Measurements from ENCODE around the gene ATG4B. TPM values are rescaled to one million over a fixed set of nuclear protein-coding genes. Genes with fewer than 3 reads are reported as not detected.

ATG4B gene
- total RNA-seq, 1 donor: 93.2 TPM

DNA sequence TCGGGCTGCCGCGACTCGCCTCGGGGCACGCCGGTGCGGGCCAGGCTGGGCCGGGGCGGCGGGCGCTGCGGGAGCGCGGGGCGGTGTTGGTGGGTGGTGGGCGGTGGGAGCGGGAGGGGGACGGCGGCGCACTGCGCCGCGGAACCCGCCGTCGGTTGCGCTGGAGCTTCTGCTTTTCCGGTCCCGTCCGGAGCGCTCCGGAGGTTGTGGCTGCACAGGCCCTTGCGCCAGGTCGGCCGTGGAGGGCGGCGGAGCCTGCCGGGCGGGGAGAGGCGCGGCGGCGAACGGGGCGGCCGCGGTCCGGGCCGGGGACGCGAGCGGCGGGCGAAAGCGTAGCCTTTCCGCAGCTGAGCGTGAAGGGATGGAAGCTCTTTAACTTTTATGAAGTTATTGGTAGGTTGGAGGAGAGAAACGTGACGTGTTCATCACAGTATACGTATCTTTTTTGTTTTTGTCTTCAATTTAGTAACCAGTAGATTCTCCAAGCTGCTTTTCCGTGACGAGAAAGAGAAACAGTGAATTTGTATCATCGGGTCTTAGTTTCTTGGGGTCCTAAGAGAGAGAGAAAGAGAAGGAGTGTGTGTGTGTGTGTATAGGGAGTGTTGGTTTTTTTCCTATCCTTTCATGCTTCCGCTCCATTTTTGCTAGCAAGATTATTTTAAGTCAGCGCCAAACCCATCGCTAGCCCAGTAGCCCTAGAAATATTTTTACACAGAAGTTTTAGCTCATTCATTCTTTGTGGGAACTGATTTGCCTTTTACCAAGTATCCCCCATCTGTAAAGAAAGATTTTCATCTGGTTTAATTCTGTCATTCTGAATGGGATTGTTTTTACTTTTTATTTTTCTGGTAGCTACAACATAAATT lies 535 bp downstream of the ATG4B start:
- peak in 2 of 3 donors; percentile 44 to 71 for DNase-seq (ENCODE audit: low read depth in 2 of 3, low spot score in 2 of 3)

DNA sequence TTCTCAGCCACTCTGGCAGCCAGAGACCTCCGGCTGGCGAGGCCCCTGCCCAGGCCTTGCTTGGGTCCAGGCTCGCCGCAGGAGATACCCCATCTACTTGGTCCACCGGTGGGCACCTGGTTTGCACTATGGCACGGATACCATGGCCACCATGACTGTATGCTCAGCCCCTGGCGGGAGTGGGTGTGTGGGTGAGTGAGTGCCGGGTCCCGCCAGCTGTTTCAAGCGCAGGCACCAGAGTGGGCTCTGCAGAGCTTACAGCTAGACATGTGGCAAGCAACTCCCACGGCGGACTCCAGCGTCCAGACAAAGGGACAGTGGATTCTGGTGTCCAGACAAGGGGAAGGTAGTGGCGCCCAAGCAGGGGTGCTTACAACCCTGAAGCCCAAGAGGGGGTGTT lies 1.4 kb downstream of the ATG4B start:
- no peak for DNase-seq (ENCODE audit: low read depth in 2 of 3, low spot score in 2 of 3)

DNA sequence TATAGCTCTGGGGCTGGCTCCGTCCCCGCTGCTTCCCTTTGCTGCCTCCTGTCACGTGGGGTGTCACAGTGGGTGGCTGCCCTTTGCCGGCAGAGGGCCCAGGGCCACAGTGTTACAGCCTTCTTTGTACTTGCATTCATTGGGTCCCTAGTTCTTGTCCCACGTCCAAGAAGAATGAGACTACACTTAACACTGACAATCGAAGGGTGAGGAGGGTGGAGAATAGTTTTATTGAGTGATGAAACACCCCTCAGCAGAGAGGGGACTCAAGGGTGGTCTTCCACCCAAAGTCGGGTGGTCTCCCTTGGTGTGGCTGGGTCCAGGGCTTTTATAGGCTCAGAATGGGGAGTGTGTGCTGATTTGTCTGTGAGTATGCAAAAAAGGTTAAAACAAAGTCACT lies 1.9 kb downstream of the ATG4B start:
- no peak for DNase-seq (ENCODE audit: low read depth in 2 of 3, low spot score in 2 of 3)

DNA sequence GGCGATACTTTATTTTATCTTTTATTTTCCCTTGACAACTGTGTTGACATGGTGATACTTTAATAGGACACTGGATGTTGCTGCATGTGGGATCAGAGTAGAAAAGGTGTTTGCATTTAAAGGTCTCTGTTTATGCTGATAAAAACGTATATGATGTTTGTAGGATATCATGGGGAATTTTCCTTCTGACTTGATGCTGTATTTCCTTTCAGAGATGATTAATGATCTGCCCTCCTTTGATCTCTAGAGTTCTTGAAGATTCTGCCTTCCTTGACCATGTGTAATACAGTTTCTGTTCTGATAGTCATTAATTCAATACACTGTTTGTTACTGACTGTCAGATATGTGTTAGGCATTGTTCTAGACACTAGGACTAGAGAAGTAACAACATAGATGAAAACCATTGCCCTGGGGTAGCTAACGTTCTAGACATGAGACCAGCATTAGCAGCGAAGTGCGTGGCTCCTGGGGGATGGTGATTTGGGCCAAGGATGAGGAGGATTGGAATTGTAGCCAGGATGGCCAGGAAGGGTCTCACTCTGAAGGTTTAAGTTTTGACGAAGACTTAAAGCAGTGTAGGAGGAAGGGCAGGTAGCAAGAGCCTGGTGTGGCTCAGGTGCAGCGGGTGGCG lies 2.8 kb downstream of the ATG4B start:
- no peak for DNase-seq (ENCODE audit: low read depth in 2 of 3, low spot score in 2 of 3)

DNA sequence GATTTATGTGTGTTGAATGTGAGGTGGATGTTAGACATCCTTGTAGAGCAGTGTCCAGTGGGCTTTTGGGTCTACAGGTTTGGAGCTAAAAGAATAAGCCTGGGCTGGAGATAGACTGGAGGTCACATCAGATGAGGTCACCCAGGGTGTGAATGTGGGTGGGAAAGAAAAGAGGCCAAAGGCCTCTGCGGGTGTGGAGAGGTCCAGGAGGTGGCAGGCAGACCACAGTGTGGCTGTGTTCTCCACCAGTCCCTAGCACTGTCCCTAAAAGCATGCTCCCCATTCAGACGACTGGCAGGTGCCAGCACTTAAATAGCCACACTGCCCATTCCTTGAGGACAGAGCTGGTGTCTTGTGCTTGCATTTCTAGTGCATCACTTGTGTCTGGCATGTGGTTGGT lies 4.1 kb downstream of the ATG4B start:
- no peak for DNase-seq (ENCODE audit: low read depth in 2 of 3, low spot score in 2 of 3)

DNA sequence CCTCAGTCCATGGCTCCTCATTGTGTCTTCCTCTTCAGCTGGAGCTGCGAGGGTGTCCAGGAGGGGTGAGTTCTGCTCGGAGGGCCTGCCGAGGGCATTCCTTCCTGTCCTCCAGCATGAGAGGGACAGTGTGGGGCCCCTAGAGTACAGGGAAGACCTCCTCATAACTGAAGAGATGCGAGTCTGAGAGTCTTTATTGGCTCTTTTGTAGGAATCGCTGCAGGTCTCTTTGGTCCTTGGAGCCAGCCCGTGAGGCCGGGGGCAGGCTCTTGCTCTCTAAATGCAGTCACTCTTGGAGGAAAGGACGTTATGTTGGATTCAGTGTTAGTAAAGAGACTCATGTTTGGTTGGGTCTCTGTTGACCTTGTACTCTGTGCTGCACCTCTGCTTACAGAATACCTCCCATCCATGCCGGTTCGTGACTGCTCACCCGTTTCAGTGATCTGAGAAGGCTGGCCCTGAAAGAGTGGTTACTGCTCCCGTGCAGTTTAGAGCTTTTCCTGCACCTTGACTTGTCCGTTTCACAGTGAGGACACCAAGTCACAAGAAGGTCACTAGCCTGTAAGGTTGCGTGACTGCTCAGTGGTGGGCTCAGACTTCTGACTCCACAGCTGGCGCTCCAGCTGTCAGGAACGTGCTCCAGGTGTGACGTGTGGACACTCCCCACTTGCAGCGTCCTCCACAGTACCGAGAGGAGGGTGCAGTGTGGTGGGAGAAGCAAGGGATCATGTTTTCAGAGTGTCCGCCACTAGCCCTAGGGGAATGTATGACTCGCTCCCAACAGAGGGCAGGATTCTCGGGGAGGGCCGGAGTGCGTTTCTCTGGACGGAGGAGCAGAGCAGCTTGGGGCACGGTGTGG lies 7.8 kb downstream of the ATG4B start:
- no peak for DNase-seq (ENCODE audit: low read depth in 2 of 3, low spot score in 2 of 3)

DNA sequence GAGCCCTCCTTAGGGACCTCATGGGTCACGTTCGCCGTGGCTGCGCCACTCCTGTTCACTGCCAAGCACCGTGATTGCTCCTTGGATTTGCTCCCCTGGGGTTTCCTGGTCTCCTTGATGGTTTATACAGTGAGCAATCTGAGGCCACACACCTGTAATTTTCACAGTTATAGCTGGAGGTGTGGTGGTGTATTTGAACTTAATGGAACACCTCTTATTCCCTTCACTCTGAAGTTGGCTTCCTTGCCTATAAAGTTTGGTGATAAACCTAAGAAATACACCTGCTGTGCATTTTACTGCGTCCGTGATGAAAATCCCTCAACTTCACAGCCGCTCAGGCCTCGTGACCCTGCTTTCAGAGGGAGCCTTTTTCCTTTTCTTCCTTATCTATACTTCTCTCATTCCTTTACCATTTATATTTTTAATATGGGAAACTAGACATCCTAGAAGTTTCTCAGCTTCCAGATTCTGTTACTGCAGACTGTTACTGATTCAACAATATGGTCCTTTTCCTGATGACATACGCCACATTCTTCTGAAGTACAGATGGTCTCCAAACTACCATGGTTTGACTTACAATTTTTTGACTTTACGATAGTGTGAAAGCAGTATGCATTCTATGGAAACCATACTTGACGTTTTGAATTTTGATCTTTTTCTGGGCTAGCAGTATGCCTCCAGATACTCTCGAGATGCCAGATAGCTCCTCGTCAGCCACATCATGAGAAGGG lies 8.6 kb downstream of the ATG4B start:
- no peak for DNase-seq (ENCODE audit: low read depth in 2 of 3, low spot score in 2 of 3)

DNA sequence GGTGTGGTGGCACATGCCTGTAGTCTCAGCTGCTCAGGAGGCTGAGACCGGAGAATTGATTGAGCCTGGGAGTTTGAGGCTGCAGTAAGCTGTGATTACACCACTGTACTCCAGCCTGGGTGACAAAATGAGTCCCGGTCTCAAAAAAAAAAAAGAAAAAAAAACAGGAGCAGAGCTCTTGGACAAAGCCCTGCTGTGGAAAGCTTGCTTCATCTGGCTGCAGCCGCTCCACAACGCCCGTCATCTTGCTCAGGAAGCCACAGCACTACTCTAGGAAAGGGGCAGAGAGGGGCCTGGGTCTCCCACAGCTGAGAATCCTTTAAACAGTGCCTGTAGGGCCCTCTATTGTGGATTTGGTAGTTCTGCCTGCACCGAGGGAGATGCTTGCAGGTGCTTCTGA lies 11.0 kb downstream of the ATG4B start:
- no peak for DNase-seq (ENCODE audit: low read depth in 2 of 3, low spot score in 2 of 3)

DNA sequence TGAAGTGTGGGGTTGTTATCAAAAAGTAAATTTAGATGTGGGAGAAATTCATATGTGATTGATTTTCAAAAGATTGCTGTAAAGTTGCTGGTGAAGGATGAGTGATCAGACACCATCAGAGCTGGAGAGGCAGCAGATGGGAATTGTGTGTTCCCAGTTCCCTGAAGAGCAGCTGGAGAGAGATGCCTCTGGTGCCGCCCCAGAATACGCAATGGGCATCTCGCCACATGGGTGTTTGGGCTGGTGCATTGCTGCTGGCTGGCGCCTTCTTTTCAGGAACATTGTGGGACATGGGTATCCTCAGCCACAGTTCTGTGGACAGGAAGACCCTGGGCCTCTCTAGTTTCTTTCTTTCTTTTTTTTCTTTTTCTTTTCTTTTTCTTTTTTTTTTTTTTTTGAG lies 11.9 kb downstream of the ATG4B start:
- no peak for DNase-seq (ENCODE audit: low read depth in 2 of 3, low spot score in 2 of 3)

DNA sequence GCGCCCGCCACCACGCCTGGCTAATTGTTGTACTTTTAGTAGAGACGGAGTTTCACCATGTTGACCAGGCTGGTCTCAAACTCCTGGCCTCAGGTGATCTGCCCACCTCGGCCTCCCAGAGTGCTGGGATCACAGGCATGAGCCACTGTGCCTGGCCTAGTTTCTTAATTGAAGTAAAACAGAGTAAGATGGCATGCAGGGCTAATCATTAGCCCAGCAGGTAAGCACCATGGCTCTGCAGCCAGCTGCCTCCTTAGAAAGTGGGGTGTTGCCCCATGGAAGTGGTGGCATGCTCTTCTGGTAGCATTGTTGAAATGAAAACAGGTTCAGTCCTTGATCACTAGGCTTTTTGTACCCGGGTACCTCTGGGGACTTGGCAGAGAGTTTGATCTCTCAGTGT lies 12.4 kb downstream of the ATG4B start:
- DNase-seq (ENCODE audit: low read depth in 2 of 3, low spot score in 2 of 3): no peak

DNA sequence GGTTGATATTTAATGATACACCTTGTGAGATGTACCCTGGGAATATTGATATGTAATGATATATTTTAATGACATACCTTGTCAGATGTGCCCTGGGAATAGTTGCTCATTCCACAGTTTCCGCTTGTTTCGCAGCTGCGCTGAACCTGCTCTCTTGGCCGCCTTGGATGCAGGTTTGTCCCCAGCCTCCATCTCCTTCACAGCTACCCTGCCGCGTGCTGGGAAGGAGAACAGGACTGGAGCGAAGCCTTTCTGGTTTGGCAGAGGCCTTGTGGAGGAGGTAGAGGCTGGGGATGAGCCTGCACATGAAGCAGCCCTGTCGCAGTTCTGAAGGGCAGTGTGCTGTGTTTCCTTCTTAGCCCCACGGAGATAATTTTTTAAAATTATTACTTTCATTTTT lies 14.6 kb downstream of the ATG4B start:
- no peak for DNase-seq (ENCODE audit: low read depth in 2 of 3, low spot score in 2 of 3)

DNA sequence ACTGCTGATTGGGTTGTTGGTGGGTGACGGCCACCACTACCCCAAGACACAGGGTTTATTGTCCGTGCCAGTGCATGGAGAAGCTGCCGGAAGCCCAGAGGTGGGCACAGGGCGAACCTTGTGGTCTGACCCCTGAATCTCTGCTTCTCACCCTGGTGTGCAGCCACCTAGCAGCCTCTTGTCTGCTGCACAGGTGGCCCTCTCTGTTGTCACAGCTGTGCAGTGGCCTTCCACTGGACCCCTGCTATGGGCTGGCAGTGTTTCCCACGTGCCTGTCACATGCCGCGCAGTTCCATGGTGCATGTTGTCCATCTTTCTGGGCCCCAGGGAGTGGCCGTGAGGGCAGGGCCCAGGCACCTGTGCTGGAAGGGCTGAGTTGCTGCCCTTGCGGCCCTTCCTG lies 15.2 kb downstream of the ATG4B start:
- DNase-seq (ENCODE audit: low read depth in 2 of 3, low spot score in 2 of 3): no peak

DNA sequence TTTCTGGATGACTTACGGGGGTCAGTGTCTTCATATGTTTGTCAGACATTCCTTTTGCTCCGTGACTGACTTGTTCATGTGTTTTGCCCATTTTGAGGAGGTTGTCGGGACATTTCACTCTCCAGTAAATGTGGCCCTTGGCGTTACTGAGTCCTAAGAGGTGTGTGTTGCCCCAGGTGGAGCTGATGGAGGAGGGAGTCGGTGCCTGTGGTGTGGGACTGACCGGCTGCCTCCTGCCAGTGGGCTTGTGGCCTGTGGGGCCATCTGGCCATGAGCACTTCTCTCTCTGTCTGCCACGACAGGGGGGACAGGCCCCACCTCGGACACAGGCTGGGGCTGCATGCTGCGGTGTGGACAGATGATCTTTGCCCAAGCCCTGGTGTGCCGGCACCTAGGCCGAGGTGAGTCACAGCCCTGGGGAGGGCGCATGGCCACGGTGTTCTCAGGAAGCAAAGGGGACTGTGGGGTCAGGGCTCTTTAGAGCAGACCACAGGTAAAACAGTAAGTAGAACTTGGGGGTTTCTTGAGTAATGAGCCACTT lies 15.8 kb downstream of the ATG4B start:
- DNase-seq (ENCODE audit: low read depth in 2 of 3, low spot score in 2 of 3): no peak

DNA sequence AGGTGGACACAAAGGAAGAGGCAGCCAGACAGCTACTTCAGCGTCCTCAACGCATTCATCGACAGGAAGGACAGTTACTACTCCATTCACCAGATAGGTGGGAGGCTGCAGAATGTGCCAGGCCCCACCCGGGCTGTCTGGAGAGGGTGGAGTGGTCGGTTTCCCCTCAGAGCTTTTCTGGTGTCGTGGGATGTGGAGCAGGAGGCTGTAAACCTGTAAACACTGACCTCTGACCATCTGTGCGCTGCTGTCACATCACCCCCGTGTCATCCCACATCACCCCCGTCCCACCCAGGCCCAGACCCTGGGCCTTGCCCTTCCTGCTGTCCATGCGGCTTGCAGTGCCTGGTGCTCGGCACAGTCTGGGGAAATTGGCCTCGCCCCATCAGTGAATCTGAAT lies 17.1 kb downstream of the ATG4B start:
- no peak for DNase-seq (ENCODE audit: low read depth in 2 of 3, low spot score in 2 of 3)

DNA sequence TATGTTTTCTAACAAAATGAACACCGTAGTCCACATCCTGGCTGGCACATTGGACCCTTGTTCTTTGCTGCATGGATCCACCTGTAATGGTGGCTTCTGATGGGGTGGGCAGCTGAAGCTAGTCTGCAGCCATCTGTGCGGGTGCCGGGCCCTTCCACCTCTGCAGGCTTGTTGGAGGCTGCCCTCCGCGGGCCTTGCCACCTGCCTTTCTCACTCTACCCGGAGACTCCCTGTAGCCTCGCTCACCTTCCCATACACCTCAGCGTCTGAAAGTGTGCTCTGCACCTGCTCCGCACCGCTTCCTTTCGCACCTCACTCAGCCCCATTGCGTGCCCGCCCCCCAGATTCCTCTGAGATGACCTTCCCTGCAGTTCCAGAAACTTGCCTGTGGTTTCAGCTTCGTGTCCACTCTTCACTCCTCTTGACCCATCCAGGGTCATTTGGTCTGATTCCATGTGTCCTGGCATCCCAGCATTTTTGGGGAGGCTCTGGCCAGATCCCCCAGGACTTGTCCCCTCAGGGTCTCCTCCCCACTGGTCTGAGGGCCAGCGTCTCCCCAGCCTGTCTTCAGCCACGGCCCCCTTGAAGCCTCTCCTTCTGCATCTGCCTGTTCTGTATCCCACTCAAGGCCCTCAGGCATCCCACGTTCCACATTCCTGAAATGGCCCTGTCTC lies 18.2 kb downstream of the ATG4B start:
- DNase-seq (ENCODE audit: low read depth in 2 of 3, low spot score in 2 of 3): no peak

DNA sequence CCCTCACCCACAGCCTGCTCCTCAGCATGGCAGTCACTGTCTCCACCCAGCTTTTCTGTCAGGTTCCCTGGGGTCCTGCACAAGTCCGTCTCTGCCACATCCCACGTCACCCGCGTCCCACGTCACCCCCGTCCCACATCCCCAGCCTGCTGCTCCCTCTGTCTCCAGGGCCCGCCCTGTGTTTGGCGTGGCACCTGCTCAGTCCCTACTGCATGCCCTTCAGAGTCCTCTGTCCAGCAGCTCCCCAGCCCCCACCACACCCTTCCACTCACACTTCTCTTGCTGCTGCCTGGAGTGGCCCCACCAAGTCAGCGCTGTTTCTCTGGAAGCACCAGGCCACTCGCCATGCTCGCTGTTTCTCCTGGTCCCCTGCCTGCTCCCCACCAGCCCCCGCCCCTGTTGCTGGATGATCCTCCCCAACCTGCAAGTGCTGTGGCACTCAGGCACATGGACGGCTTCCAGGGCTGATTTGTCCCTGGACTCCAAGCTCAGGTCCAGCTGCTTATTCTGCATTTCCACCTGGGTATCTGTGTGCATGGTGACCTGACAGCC lies 18.8 kb downstream of the ATG4B start:
- DNase-seq (ENCODE audit: low read depth in 2 of 3, low spot score in 2 of 3): no peak

DNA sequence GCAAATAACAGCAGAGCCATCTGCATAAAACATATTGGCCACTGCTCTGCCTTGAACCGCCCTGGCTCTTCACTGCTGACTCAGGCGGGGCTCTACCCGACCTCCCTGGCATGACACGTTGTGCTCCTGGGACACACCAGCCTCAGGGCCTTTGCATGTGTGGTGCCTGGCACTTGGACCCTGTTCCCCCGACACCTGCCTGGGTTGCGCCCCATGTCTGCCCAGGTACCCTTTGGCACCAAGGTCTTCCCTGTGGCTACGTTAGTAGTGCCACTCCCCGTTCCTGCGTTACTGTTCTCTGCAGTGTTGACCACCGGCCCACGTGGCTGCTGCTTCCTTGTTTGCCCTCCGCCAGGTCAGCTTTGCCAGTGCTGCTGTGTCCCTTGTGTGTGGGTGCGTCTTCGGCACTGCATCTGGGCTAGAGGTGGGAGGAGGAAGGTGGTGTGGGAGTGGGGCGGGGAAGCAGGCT lies 20.3 kb downstream of the ATG4B start:
- no peak for DNase-seq (ENCODE audit: low read depth in 2 of 3, low spot score in 2 of 3)

DNA sequence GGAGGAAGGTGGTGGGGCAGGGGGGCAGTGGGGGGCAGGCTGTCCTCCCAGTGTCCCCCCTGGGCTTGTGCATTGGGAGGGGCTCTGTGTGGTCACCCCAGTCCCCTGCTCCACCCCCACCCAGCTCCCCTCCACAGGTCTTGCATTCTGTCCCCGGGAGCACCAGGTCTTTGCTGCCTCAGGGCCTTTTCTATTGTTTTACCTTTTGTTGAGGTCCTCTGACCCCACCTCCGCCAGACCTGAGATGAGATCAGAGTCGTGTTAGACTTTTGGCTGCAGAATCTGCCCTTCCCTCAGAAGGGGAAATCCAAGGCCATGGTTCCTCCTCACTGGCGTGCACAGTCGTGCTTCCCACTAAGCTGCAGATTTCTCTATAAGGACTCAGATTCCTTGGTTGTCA lies 20.8 kb downstream of the ATG4B start:
- no peak for DNase-seq (ENCODE audit: low read depth in 2 of 3, low spot score in 2 of 3)

DNA sequence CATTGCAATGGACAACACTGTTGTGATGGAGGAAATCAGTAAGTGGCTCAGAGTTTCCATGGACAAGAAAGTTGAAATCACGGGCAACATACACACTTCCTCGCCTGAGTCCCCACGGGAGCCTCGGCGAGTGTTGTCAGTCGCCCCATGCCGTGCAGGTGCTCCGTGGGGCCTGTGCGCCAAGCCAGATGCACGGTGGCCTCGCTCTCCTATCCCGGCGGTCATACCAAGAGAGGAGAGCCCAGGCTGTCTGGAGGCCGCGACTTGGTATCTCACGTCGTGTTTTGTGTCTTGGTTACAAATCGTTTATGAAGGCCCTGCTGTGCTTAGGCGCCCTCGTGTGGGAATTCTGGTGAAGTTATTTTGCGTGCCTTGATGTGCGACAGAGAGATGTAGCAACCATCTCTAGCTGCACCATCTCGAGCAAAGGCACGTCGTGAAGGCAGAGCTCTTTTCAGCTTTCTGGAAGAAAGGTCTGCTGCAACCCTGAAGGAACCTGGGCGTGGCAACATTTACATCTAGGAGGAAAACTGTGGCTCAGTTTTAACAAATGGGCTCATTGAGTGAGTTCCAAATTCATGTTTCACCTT lies 21.8 kb downstream of the ATG4B start:
- DNase-seq (ENCODE audit: low read depth in 2 of 3, low spot score in 2 of 3): peak in 2 of 3 donors; percentile 46 to 69

All from hematopoietic multipotent progenitor cell (in vitro differentiated cells).